Measurements from ENCODE around the gene SLC22A15. TPM values are rescaled to one million over a fixed set of nuclear protein-coding genes. Genes with fewer than 3 reads are reported as not detected.

The SLC22A15 gene
- total RNA-seq, 1 donor from 2014 or later, result 2.3 TPM

DNA sequence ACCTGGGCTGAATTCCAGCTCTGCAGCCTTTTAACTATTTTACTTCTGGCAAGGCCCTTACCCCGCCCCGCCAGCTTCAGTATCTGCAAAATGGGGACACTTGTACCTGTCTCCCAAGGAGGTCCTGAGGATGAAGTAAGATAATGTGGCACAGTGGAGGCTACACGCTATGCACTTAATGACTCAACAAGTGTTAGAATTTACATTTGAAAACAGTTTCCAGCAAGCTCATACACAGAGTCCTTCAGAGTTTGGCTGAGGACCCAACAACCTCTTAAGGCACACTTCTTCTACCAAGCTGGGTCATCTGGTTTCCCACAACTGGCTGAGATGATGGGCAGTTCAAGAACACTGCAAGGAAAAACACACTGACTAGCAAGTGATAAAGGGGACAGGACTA lies 30.2 kb upstream of the SLC22A15 start:
- Mint-ChIP-seq H3K27me3 (ENCODE audit: low read depth) (no peaks in the 10 kb centered on the region), H3K9me3 (no peaks in the 10 kb centered on the region), H3K27ac (ENCODE audit: unreplicated experiment) (no peak overlapping the region), H3K4me1 (no peaks in the 10 kb centered on the region), H3K36me3 (ENCODE audit: low read depth) (no peaks in the 10 kb centered on the region), H3K4me3 (no peak overlapping the region)
- no peak for DNase-seq (ENCODE audit: low read depth, low spot score)
- TF ChIP-seq, protein P1, sequence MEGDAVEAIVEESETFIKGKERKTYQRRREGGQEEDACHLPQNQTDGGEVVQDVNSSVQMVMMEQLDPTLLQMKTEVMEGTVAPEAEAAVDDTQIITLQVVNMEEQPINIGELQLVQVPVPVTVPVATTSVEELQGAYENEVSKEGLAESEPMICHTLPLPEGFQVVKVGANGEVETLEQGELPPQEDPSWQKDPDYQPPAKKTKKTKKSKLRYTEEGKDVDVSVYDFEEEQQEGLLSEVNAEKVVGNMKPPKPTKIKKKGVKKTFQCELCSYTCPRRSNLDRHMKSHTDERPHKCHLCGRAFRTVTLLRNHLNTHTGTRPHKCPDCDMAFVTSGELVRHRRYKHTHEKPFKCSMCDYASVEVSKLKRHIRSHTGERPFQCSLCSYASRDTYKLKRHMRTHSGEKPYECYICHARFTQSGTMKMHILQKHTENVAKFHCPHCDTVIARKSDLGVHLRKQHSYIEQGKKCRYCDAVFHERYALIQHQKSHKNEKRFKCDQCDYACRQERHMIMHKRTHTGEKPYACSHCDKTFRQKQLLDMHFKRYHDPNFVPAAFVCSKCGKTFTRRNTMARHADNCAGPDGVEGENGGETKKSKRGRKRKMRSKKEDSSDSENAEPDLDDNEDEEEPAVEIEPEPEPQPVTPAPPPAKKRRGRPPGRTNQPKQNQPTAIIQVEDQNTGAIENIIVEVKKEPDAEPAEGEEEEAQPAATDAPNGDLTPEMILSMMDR (conservative IDR thresholded peaks at IDR 0.05), result no peak

DNA sequence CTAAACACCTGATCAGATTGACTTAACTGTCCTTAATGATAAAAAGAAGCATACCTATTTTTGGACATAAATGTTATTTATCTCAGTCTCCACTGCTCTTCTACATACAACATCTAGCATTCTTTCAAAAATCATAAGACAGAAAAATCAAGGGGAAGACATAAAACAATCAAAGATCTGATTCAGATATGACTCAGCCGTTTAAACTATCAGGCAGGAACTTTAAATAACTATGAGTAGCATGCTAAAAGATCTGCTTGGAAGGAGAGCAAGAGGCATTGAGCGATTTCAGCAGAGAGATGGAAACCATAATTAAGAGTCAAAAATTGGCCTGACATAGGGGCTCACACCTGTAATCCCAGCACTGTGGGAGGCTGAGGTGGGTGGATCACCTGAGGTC lies 27.2 kb upstream of the SLC22A15 start:
- Mint-ChIP-seq H3K9me3 (no peaks in the 10 kb centered on the region), H3K27ac (ENCODE audit: unreplicated experiment) (no peak overlapping the region), H3K4me1 (no peaks in the 10 kb centered on the region), H3K36me3 (ENCODE audit: low read depth) (no peaks in the 10 kb centered on the region), H3K27me3 (ENCODE audit: low read depth) (no peaks in the 10 kb centered on the region), H3K4me3 (no peak overlapping the region)
- TF ChIP-seq, protein P1 (conservative IDR thresholded peaks at IDR 0.05), result no peak
- DNase-seq (ENCODE audit: low read depth, low spot score), result no peak

DNA sequence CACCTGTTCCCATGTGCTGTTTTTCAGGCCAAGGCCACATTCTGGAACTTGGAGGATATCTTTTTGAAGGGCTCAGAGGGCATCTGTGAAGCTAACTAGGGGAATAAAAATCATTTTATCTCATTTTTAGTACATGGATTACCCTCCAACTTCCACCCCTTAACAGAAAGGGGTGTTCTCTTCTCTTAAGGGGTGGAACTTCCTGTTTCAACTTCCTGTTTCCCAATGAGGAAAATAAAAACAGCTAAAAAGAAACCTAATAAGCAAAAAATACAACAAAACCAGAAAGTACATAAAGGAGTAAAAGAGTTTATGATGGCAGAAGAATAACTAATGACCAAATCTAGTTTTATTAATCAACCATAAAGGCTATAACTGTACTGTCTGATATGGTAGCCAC lies 24.8 kb upstream of the SLC22A15 start:
- peaks cover 2% of the 10 kb centered on the region for H3K27me3 Mint-ChIP-seq (ENCODE audit: low read depth)
- H3K9me3 Mint-ChIP-seq, result no peaks in the 10 kb centered on the region
- no peak overlapping the region for H3K4me3 Mint-ChIP-seq
- no peaks in the 10 kb centered on the region for H3K36me3 Mint-ChIP-seq (ENCODE audit: low read depth)
- no peak overlapping the region for H3K27ac Mint-ChIP-seq (ENCODE audit: unreplicated experiment)
- no peak for DNase-seq (ENCODE audit: low read depth, low spot score)
- no peaks in the 10 kb centered on the region for H3K4me1 Mint-ChIP-seq
- TF ChIP-seq, protein P1 (conservative IDR thresholded peaks at IDR 0.05), result no peak

DNA sequence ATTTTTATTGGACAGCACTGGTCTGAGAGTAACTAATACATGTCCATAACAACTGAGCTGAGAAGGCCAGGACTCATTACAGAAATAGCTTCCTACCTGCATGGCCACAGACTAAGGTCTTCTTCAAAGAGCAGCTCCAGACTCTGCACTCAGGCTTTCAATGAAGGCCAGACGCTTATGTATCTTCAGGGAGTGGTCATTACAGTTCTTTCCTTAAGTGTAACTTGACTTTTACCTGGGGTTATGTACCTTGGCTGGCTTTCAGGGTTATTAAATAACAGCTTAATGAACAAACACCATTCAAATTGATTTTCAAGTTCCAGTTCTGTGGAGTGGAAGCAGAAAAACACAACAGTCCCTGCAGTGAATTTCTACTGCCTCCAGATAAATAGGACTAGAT lies 23.8 kb upstream of the SLC22A15 start:
- peaks cover 8% of the 10 kb centered on the region for H3K27me3 Mint-ChIP-seq (ENCODE audit: low read depth)
- no peaks in the 10 kb centered on the region for H3K9me3 Mint-ChIP-seq
- TF ChIP-seq, protein P1 (conservative IDR thresholded peaks at IDR 0.05), result no peak
- no peaks in the 10 kb centered on the region for H3K4me1 Mint-ChIP-seq
- DNase-seq (ENCODE audit: low read depth, low spot score), result no peak
- no peak overlapping the region for H3K27ac Mint-ChIP-seq (ENCODE audit: unreplicated experiment)
- no peak overlapping the region for H3K4me3 Mint-ChIP-seq
- no peaks in the 10 kb centered on the region for H3K36me3 Mint-ChIP-seq (ENCODE audit: low read depth)

DNA sequence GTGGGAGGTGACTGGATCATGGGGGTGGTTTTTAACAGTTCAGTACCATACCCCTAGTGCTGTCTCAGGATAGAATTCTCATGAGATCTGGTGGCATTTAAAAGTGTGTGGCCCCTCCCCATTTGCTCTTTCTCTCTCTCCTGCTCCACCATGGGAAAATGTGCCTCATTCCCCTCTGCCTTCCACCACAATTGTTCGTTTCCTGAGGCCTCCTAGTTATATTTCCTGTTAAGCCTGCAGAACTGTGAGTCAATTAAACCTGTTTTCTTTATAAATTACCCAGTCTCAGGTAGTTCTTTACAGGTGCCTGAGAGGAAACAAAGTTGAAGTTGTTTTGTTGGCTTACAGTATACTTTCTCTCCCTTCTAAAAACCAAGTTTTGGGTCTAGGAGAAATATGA lies 23.1 kb upstream of the SLC22A15 start:
- peaks cover 8% of the 10 kb centered on the region for H3K27me3 Mint-ChIP-seq (ENCODE audit: low read depth)
- no peaks in the 10 kb centered on the region for H3K9me3 Mint-ChIP-seq
- H3K27ac Mint-ChIP-seq (ENCODE audit: unreplicated experiment), result no peak overlapping the region
- no peaks in the 10 kb centered on the region for H3K4me1 Mint-ChIP-seq
- DNase-seq (ENCODE audit: low read depth, low spot score), result no peak
- no peak overlapping the region for H3K4me3 Mint-ChIP-seq
- no peaks in the 10 kb centered on the region for H3K36me3 Mint-ChIP-seq (ENCODE audit: low read depth)
- TF ChIP-seq, protein P1 (conservative IDR thresholded peaks at IDR 0.05), result no peak

DNA sequence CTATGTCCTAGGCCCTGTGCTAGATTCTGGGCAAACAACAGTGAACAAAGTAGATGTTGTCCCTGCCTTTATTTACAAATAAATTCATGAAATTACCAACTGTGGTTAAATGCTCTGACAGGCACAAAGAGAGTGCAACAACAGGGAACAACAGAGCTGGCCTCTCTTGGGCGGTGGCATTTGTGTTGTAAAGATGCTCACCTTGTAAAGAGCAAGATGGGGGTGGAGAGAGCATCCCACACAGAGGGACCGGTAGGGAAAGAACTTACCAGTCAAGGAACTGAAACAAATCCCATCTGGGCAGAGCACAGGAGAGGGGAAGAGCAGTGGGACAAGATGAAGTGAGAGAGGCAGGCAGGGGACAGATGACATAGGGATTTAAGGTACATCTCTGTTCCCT lies 21.6 kb upstream of the SLC22A15 start:
- Mint-ChIP-seq H3K4me1 (no peaks in the 10 kb centered on the region), H3K9me3 (no peaks in the 10 kb centered on the region), H3K27ac (ENCODE audit: unreplicated experiment) (no peak overlapping the region), H3K27me3 (ENCODE audit: low read depth) (peaks cover 10% of the 10 kb centered on the region), H3K4me3 (no peak overlapping the region), H3K36me3 (ENCODE audit: low read depth) (no peaks in the 10 kb centered on the region)
- TF ChIP-seq, protein P1 (conservative IDR thresholded peaks at IDR 0.05), result no peak
- no peak for DNase-seq (ENCODE audit: low read depth, low spot score)

All from neural crest cell (in vitro differentiated cells).